Heart right ventricle (tissue), 16 donors: ENCODE results near the gene ITGAL. TPM values are rescaled to one million over a fixed set of nuclear protein-coding genes. Genes with fewer than 3 reads are reported as not detected.

Source experiments
- ATAC-seq, 8 donors: fragments of 200-7000 bp; cut with Tn5 transposase; one replicate each; pipeline ENCODE4 v1.9.1; 2020; ENCODE audit warnings: mild to moderate bottlenecking in 8 of 8, moderate library complexity in 8 of 8, moderate number of reproducible peaks in 1 of 8
- DNase-seq, 2 donors: peaks; one replicate each; pipeline ENCODE4 v3.0.0-alpha.2; 2020
- H3K27ac ChIP-seq, 10 donors: fragments of 200-600 bp; sonication (generic) in 2 of 10; one replicate each; pipeline versions ENCODE4 v1.5.0 to v1.8.0; 2020 to 2022; ENCODE audit warnings: mild to moderate bottlenecking in 3 of 10
- H3K27me3 ChIP-seq, 7 donors: fragments of 200-600 bp; one replicate each; pipeline ENCODE4 v1.8.0; 2021 to 2022; ENCODE audit warnings: mild to moderate bottlenecking in 2 of 7
- H3K36me3 ChIP-seq, 9 donors: fragments of 200-600 bp; sonication (generic) in 1 of 9; one replicate each; pipeline versions ENCODE4 v1.5.0 to v1.8.0; 2020 to 2022; ENCODE audit warnings: mild to moderate bottlenecking in 2 of 9
- H3K4me1 ChIP-seq, 9 donors: fragments of 200-600 bp; sonication (generic) in 1 of 9; one replicate each; pipeline versions ENCODE4 v1.5.0 to v1.8.0; 2020 to 2022; ENCODE audit warnings: mild to moderate bottlenecking in 4 of 9
- H3K4me3 ChIP-seq, 10 donors: fragments of 200-600 bp; sonication (generic) in 2 of 10; one replicate each; pipeline versions ENCODE4 v1.5.0 to v1.8.0; 2020 to 2022; ENCODE audit warnings: mild to moderate bottlenecking in 7 of 10, moderate library complexity in 2 of 10
- H3K9me3 ChIP-seq, 11 donors: fragments of 200-600 bp in 10 of 11; sonication (generic) in 2 of 11; one replicate each; pipeline versions ENCODE4 v1.5.0 to v1.8.0; 2013 to 2022; ENCODE audit warnings: mild to moderate bottlenecking in 2 of 11, control low read depth in 1 of 11, moderate library complexity in 1 of 11
- CTCF ChIP-seq, 9 donors: fragments of 200-600 bp; sonication (generic) in 2 of 9; IDR thresholded peaks; one replicate each; pipeline versions ENCODE4 v1.5.0 to v1.8.0; 2021 to 2022; ENCODE audit warnings: antibody characterized with exemption in 9 of 9, mild to moderate bottlenecking in 5 of 9, moderate library complexity in 1 of 9
- WGBS, 2 donors: extraction: QIAGEN DNeasy Blood & Tissue Kit; methylation state at CpG; one replicate each; pipeline ENCODE4 v1.1.7; 2013; ENCODE audit warnings: inconsistent platforms in 1 of 2; 5-methylcytosine and 5-hydroxymethylcytosine counted together
- intact Hi-C, 10 donors: fragments of 100-400 bp; cut with DNase I; formaldehyde crosslinking; loops; one replicate each; pipeline versions ENCODE4 v1.11.1 to v1.14.2; 2022
- polyA plus RNA-seq, 2 donors: library from polyadenylated mRNA; stranded (reverse); fragments of 200-250 nt; gene quantifications; one replicate each; pipeline ENCODE4 v1.2.3, GENCODE V29; 2013
- total RNA-seq, 10 donors: library from RNA; stranded (reverse); fragmentation: NEBNext Ultra II Directional in 3 of 10; extraction: Animal tissue kit (Norgen Biotek cat#: 25700) in 3 of 10; gene quantifications; one replicate each; pipeline versions ENCODE4 v1.2.1 to v1.2.4, GENCODE V29; 2021 to 2023
- donor health status: Arrhythmogenic right ventricular cardiomyopathy.
- donor health status: ischemic (EF 13 %, LVEDD 7.1; RV severe dilation, severe dysfunction).
- donor health status: healthy with polysubstance abuse.
- donor health status: DM: no; HTN: yes; CAD: no.
- donor health status: DM: no; HTN: no; CAD: no.
- donor health status: ischemic (EF 25% LVEDD 6.9; RV normal size, moderate dysfunction).
- donor health status: ischemic (EF 25% LVEDD 5.7; RV mildly dilated, moderate dysfunction).
- donor health status: healthy.
- donor health status: DM: yes; HTN: yes; CAD: no.
- donor health status: Ischemic cardiomyopathy.
- donor health status: ischemic (EF 35%, LVEDD 5.7; RV mildly dilated, moderate dysfunction).
- donor health status: nonischemic (EF 11% LVEDD 7.7; RV severe dilation, severe dysfunction).
- donor health status: DM: yes; HTN: yes; CAD: no.
- donor health status: PGD.
- donor health status: ischemic (EF 29% LVEDD 5.4; RV normal size, mild dysfunction).
- donor health status: nonischemic (EF 23%, LVEDD 6.1; RV moderate dilation, normal function).

ITGAL gene
- total and polyA plus RNA-seq, 12 donors, result 0.52 to 18.2 (median 1.6) TPM

- H3K27me3 ChIP-seq, result no peaks in the 10 kb centered on the region
- no peak overlapping the region for H3K4me3 ChIP-seq
- DNase-seq, result no peak
- no peaks in the 10 kb centered on the region for H3K4me1 ChIP-seq
- intact Hi-C loops, result no loop called here
- WGBS, 2 donors, result 86 to 92% methylated on average over 3 of the region's 3 CpGs
- no peak overlapping the region for H3K27ac ChIP-seq
- TF ChIP-seq CTCF (IDR thresholded peaks at IDR 0.05), result no peak
- H3K9me3 ChIP-seq, result no peaks in the 10 kb centered on the region
- no peak for ATAC-seq
- peaks cover 0 to 96% (median 0%) of the 10 kb centered on the region in 9 donors for H3K36me3 ChIP-seq
These were observed 39.0 kb downstream of the ITGAL start for GRCh38 chr16:30511509-30511908.

GRCh38 chr16:30515275-30515674, 42.7 kb downstream of the ITGAL start:
- DNase-seq (no peak), ATAC-seq (no peak)
- WGBS, 2 donors, result 80 to 88% methylated on average over 2 of the region's 2 CpGs
- no peaks in the 10 kb centered on the region for H3K4me1 ChIP-seq
- no peak for TF ChIP-seq CTCF (IDR thresholded peaks at IDR 0.05)
- no peaks in the 10 kb centered on the region for H3K9me3 ChIP-seq
- peaks cover 0 to 99% (median 0%) of the 10 kb centered on the region in 9 donors for H3K36me3 ChIP-seq
- intact Hi-C loops, result loop anchor here in 1 of 10 donors (5.0 kb wide), 1 partner anchor 58 kb away; no protein-coding TSS in a partner anchor
- H3K4me3 ChIP-seq, result no peak overlapping the region
- H3K27ac ChIP-seq, result no peak overlapping the region
- H3K27me3 ChIP-seq, result no peaks in the 10 kb centered on the region

- peaks cover 0 to 76% (median 0%) of the 10 kb centered on the region in 9 donors for H3K36me3 ChIP-seq
- WGBS, 2 donors, result 86% methylated on average over 10 of the region's 10 CpGs
- H3K9me3 ChIP-seq, result no peaks in the 10 kb centered on the region
- H3K27me3 ChIP-seq, result no peaks in the 10 kb centered on the region
- intact Hi-C loops, result loop anchor here in 1 of 10 donors (5.0 kb wide), 1 partner anchor 61 kb away; no protein-coding TSS in a partner anchor
- no peak overlapping the region for H3K27ac ChIP-seq
- H3K4me3 ChIP-seq, result no peak overlapping the region
- DNase-seq (no peak), ATAC-seq (no peak)
- no peak for TF ChIP-seq CTCF (IDR thresholded peaks at IDR 0.05)
- peaks cover 0 to 5% (median 0%) of the 10 kb centered on the region in 9 donors for H3K4me1 ChIP-seq
These were observed 46.0 kb downstream of the ITGAL start for GRCh38 chr16:30518552-30518951.

- peaks cover 0 to 13% (median 6%) of the 10 kb centered on the region in 9 donors for H3K4me1 ChIP-seq
- WGBS, 2 donors, result 88 to 91% methylated on average over 20 of the region's 20 CpGs
- no peak overlapping the region for H3K4me3 ChIP-seq
- peaks cover 0 to 69% (median 0%) of the 10 kb centered on the region in 9 donors for H3K36me3 ChIP-seq
- no peaks in the 10 kb centered on the region for H3K27me3 ChIP-seq
- intact Hi-C loops, result loop anchor here in 3 of 10 donors (5.0 to 10.0 kb wide), 4 partner anchors 55 to 135 kb away; partner anchors contain the start of genes FBRS (in 1 of the 3), PRR14 (in 1 of the 3), SEPHS2 (in 1 of the 3) and ZNF688 (in 1 of the 3)
- no peaks in the 10 kb centered on the region for H3K9me3 ChIP-seq
- no peak for ATAC-seq
- H3K27ac ChIP-seq, result no peak overlapping the region
- no peak for TF ChIP-seq CTCF (IDR thresholded peaks at IDR 0.05)
- no peak for DNase-seq
These were observed 46.8 kb downstream of the ITGAL start for GRCh38 chr16:30519120-30520049.
